IMR-90 (cell line): Measurements from ENCODE around the gene EZR. TPM values are rescaled to one million over a fixed set of nuclear protein-coding genes. Genes with fewer than 3 reads are reported as not detected.

Source experiments
- ATAC-seq: fragments of 200-7000 bp; cut with Tn5 transposase; 2 replicates; pipeline ENCODE4 v1.9.1; 2020; ENCODE audit warnings: low read depth, mild to moderate bottlenecking, moderate library complexity
- BruUV-seq: library from RNA; stranded (reverse); fragments of 400-500 nt; replicated peaks from 2 replicates; lab custom pipeline; 2021; lab: Mats Ljungman, UMichigan
- CTCF ChIA-PET: fragments of 300-600 bp; formaldehyde crosslinking; extraction: SDS; loops from one replicate; lab custom pipeline; 2021; ENCODE audit warnings: antibody characterized with exemption; lab: Yijun Ruan, JAX
- POLR2A ChIA-PET: fragments of 300-600 bp; sonication (Branson Sonifier 250); formaldehyde crosslinking; loops from one replicate; lab custom pipeline; 2022; ENCODE audit warnings: antibody characterized with exemption; ENCODE audit not compliant: unreplicated experiment; lab: Charles Lee
- DNase-seq: peaks from one replicate; pipeline ENCODE4 v3.0.0; 2013
- H2AFZ ChIP-seq: replicated peaks from 2 replicates; pipeline ENCODE3; 2013; ENCODE audit warnings: low read length, mild to moderate bottlenecking; ENCODE audit not compliant: poor library complexity
- H2AK5ac ChIP-seq: 2 replicates; pipeline ENCODE4 v1.6.1; 2013; ENCODE audit warnings: low read depth, low read length, inconsistent platforms
- H2AK9ac ChIP-seq: replicated peaks from 2 replicates; pipeline ENCODE3; 2013; ENCODE audit warnings: mild to moderate bottlenecking, low read depth, low read length, moderate library complexity; ENCODE audit not compliant: poor library complexity
- H2BK120ac ChIP-seq: 2 replicates; pipeline ENCODE4 v1.6.1; 2013; ENCODE audit warnings: low read depth, low read length, inconsistent platforms
- H2BK15ac ChIP-seq: 3 replicates; pipeline ENCODE4 v1.6.1; 2013; ENCODE audit warnings: low read depth, low read length, inconsistent platforms
- H2BK20ac ChIP-seq: 2 replicates; pipeline ENCODE4 v1.6.1; 2013; ENCODE audit warnings: low read depth, mild to moderate bottlenecking, inconsistent platforms, low read length, moderate library complexity
- H2BK5ac ChIP-seq: 2 replicates; pipeline ENCODE4 v1.6.1; 2013; ENCODE audit warnings: mild to moderate bottlenecking, low read depth, low read length, inconsistent platforms; ENCODE audit not compliant: poor library complexity, severe bottlenecking
- H3K14ac ChIP-seq: replicated peaks from 2 replicates; pipeline ENCODE4 v1.6.1; 2013; ENCODE audit warnings: low read depth, low read length, inconsistent platforms
- H3K18ac ChIP-seq: 2 replicates; pipeline ENCODE4 v1.6.1; 2013; ENCODE audit warnings: low read depth, low read length, control low read depth
- H3K23ac ChIP-seq: 2 replicates; pipeline ENCODE4 v1.6.1; 2013; ENCODE audit warnings: low read depth, low read length, inconsistent platforms
- H3K27ac ChIP-seq: 2 replicates; pipeline ENCODE4 v1.5.1; 2013; ENCODE audit warnings: mild to moderate bottlenecking, control low read depth, low read length; ENCODE audit not compliant: insufficient read depth
- H3K27me3 ChIP-seq: 2 replicates; pipeline ENCODE4 v1.6.1; 2013; ENCODE audit warnings: low read length; ENCODE audit not compliant: control insufficient read depth, insufficient read depth
- H3K36me3 ChIP-seq: 2 replicates; pipeline ENCODE4 v1.6.1; 2013; ENCODE audit warnings: low read length, mixed read lengths; ENCODE audit not compliant: control insufficient read depth, insufficient read depth
- H3K4ac ChIP-seq: 2 replicates; pipeline ENCODE4 v1.6.1; 2013; ENCODE audit warnings: low read depth, low read length, inconsistent platforms
- H3K4me1 ChIP-seq: 2 replicates; pipeline ENCODE4 v1.6.1; 2013; ENCODE audit warnings: low read length, mixed read lengths; ENCODE audit not compliant: control insufficient read depth, insufficient read depth
- H3K4me2 ChIP-seq: 2 replicates; pipeline ENCODE4 v1.6.1; 2013; ENCODE audit warnings: low read depth, mild to moderate bottlenecking, control low read depth, low read length, moderate library complexity
- H3K4me3 ChIP-seq: 2 replicates; pipeline ENCODE4 v1.5.1; 2013; ENCODE audit warnings: low read depth, mild to moderate bottlenecking, control low read depth, low read length, moderate library complexity; ENCODE audit not compliant: insufficient read depth
- H3K56ac ChIP-seq: 2 replicates; pipeline ENCODE4 v1.6.1; 2013; ENCODE audit warnings: low read length, inconsistent platforms; ENCODE audit not compliant: insufficient read depth; ENCODE audit errors: extremely low read depth
- H3K79me1 ChIP-seq, 2 experiments: 2 replicates each; pipeline ENCODE4 v1.6.1; 2013; ENCODE audit warnings: low read length in 2 of 2, inconsistent platforms in 1 of 2, low read depth in 1 of 2
- H3K9ac ChIP-seq: 2 replicates; pipeline ENCODE4 v1.6.1; 2013; ENCODE audit warnings: low read depth, low read length, control low read depth
- H3K9me1 ChIP-seq: 2 replicates; pipeline ENCODE4 v1.6.1; 2013; ENCODE audit warnings: low read length, inconsistent platforms; ENCODE audit not compliant: insufficient read depth
- H3K9me3 ChIP-seq: 2 replicates; pipeline ENCODE4 v1.6.1; 2013; ENCODE audit warnings: low read length; ENCODE audit not compliant: control insufficient read depth, insufficient read depth
- H4K20me1 ChIP-seq: 2 replicates; pipeline ENCODE4 v1.6.1; 2013; ENCODE audit warnings: low read length, inconsistent platforms; ENCODE audit not compliant: insufficient read depth
- H4K5ac ChIP-seq: 2 replicates; pipeline ENCODE4 v1.6.1; 2013; ENCODE audit warnings: mild to moderate bottlenecking, low read depth, low read length, control low read depth
- H4K8ac ChIP-seq, 2 experiments: 2 replicates each; pipeline ENCODE4 v1.6.1; 2013; ENCODE audit warnings: low read depth in 2 of 2, low read length in 2 of 2, control low read depth in 1 of 2, inconsistent platforms in 1 of 2
- H4K91ac ChIP-seq: 2 replicates; pipeline ENCODE4 v1.6.1; 2013; ENCODE audit warnings: low read depth, low read length, inconsistent platforms; ENCODE audit not compliant: insufficient read depth
- BHLHE40 ChIP-seq: fragments of 150-350 bp; IDR thresholded peaks from 2 replicates; pipeline ENCODE4 v1.6.1; 2016; ENCODE audit warnings: mild to moderate bottlenecking, low read depth, low read length
- CEBPB ChIP-seq: IDR thresholded peaks from 2 replicates; pipeline ENCODE4 v1.6.1; 2012; ENCODE audit warnings: low read depth, low read length, improper control_type of control experiment
- CHD1 ChIP-seq: IDR thresholded peaks from 2 replicates; pipeline ENCODE4 v1.6.1; 2012; ENCODE audit warnings: low read depth, low read length, improper control_type of control experiment
- MAFK ChIP-seq: IDR thresholded peaks from 2 replicates; pipeline ENCODE4 v1.6.1; 2012; ENCODE audit warnings: low read depth, low read length, improper control_type of control experiment
- NFE2L2 ChIP-seq: fragments of 150-350 bp; IDR thresholded peaks from 2 replicates; pipeline ENCODE4 v1.6.1; 2016; ENCODE audit warnings: low read depth, mild to moderate bottlenecking, low read length
- RCOR1 ChIP-seq: IDR thresholded peaks from 2 replicates; pipeline ENCODE4 v1.6.1; 2012; ENCODE audit warnings: mild to moderate bottlenecking, low read length, improper control_type of control experiment; ENCODE audit not compliant: insufficient replicate concordance
- USF2 ChIP-seq: fragments of 150-350 bp; IDR thresholded peaks from 2 replicates; pipeline ENCODE4 v1.6.1; 2017; ENCODE audit warnings: mild to moderate bottlenecking, antibody characterized with exemption, low read length, low read depth
- WGBS, 2 experiments: methylation state at CpG; one replicate each; pipeline versions ENCODE4 v1.1.5 to v1.1.7; 2013; ENCODE audit warnings: missing lambda C conversion rate in 2 of 2; ENCODE audit not compliant: insufficient read length in 1 of 2; ENCODE audit errors: extremely low coverage in 2 of 2; 5-methylcytosine and 5-hydroxymethylcytosine counted together
- dilution Hi-C: fragments of 300-500 bp; cut with HindIII; formaldehyde crosslinking; loops from one replicate; pipeline ENCODE4 v1.14.3; 2018; ENCODE audit warnings: low sequenced_read_pairs; ENCODE audit not compliant: unreplicated experiment
- in situ Hi-C: fragments of 300-500 bp; cut with MboI; formaldehyde crosslinking; loops from 3 replicates; pipeline ENCODE4 v1.14.3; 2019; ENCODE audit warnings: low sequenced_read_pairs, inconsistent platforms, mixed read lengths
- intact Hi-C: fragments of 100-400 bp; cut with micrococcal nuclease; formaldehyde crosslinking; loops from 2 replicates; pipeline ENCODE4 v1.10.0; 2022
- polyA plus RNA-seq, 3 experiments: library from polyadenylated mRNA; depleted of rRNA; stranded (reverse); fragments of >200 nt; gene quantifications; 2 replicates each; pipeline ENCODE4 v1.2.3, GENCODE V29; 2012; ENCODE audit warnings: low replicate concordance in 1 of 3
- total RNA-seq: library from RNA; depleted of rRNA; stranded (reverse); fragments of >200 nt; gene quantifications from 2 replicates; pipeline ENCODE4 v1.2.3, GENCODE V29; 2012

The EZR gene
- total and polyA plus RNA-seq, 2 of the 4 experiments (the other 2 are of a cell fraction) = 83.8 to 145 TPM

- Histone ChIP-seq H2AFZ (no peak overlapping the region), H3K79me1 (no peaks in the 10 kb centered on the region), H4K5ac (no peak overlapping the region), H3K56ac (no peak overlapping the region), H3K4ac (no peak overlapping the region), H3K4me1 (no peaks in the 10 kb centered on the region), H3K9ac (no peak overlapping the region), H3K9me1 (peaks cover 6% of the 10 kb centered on the region; the same call in 1 of the 2 replicates), H3K9me3 (no peaks in the 10 kb centered on the region), H2AK9ac (no peak overlapping the region), H4K91ac (no peak overlapping the region), H3K36me3 (peaks cover 44% of the 10 kb centered on the region), H3K27me3 (no peaks in the 10 kb centered on the region), H3K4me2 (no peak overlapping the region), H2BK15ac (no peak overlapping the region), H3K27ac (no peak overlapping the region), H2BK5ac (no peak overlapping the region), H4K20me1 (no peaks in the 10 kb centered on the region; the same call in 1 of the 2 replicates), H2BK20ac (no peak overlapping the region), H3K18ac (no peak overlapping the region), H3K4me3 (no peak overlapping the region), H3K14ac (no peak overlapping the region), H3K23ac (no peak overlapping the region), H2AK5ac (no peak overlapping the region), H2BK120ac (no peak overlapping the region), H4K8ac (no peak overlapping the region)
- BruUV-seq = no TSS peak
- intact Hi-C loops = no loop called here
- ChIA-PET CTCF (no interaction called here), POLR2A (no interaction called here)
- no peak for ATAC-seq
- no peak for DNase-seq
- 83% methylated on average over 1 of the region's 9 CpGs; no CpG with 5 or more reads in 1 of the 2 experiments for WGBS, 2 experiments
- in situ Hi-C loops = no loop called here
- dilution Hi-C loops = no loop called here
- TF ChIP-seq RCOR1 = no peak
- no peak for TF ChIP-seq USF2
- no peak for TF ChIP-seq CHD1
- TF ChIP-seq NFE2L2 = no peak
- TF ChIP-seq MAFK = no peak
- TF ChIP-seq BHLHE40 = no peak
- no peak for TF ChIP-seq CEBPB
These were observed 54.2 kb downstream of the EZR start for GRCh38 chr6:158764926-158765325.
